Panc1 (cell line): Measurements from ENCODE around the gene GXYLT1. TPM values are rescaled to one million over a fixed set of nuclear protein-coding genes. Genes with fewer than 3 reads are reported as not detected.

Experiments used
- ATAC-seq: fragments of 200-7000 bp; cut with Tn5 transposase; 2 replicates; pipeline ENCODE4 v1.9.1; 2020; ENCODE audit warnings: mild to moderate bottlenecking, moderate library complexity
- BruUV-seq: library from RNA; stranded (reverse); fragments of 400-500 nt; replicated peaks from 2 replicates; lab custom pipeline; 2021; lab: Mats Ljungman, UMichigan
- CTCF ChIA-PET: fragments of 300-600 bp; sonication (Branson Sonifier 250); formaldehyde crosslinking; loops from one replicate; lab custom pipeline; 2022; ENCODE audit warnings: antibody characterized with exemption; lab: Charles Lee
- POLR2A ChIA-PET: fragments of 300-600 bp; sonication (Branson Sonifier 250); formaldehyde crosslinking; loops from one replicate; lab custom pipeline; 2022; ENCODE audit warnings: antibody characterized with exemption; lab: Charles Lee
- DNase-seq: peaks from one replicate; pipeline ENCODE4 v3.0.0-alpha.2; 2010; ENCODE audit warnings: low read depth, low spot score
- H3K27ac ChIP-seq: 2 replicates; pipeline ENCODE4 v1.5.1; 2011; ENCODE audit warnings: mild to moderate bottlenecking, low read length, inconsistent platforms
- H3K27me3 ChIP-seq: fragments of 200-500 bp; sonication (Bioruptor generic); 2 replicates; pipeline ENCODE4 v1.6.0; 2014; ENCODE audit warnings: low read length, inconsistent platforms; ENCODE audit not compliant: control insufficient read depth, insufficient read depth
- H3K36me3 ChIP-seq: fragments of 200-500 bp; sonication (Bioruptor generic); 2 replicates; pipeline ENCODE4 v1.5.1; 2014; ENCODE audit warnings: inconsistent platforms, mild to moderate bottlenecking, low read length, moderate library complexity; ENCODE audit not compliant: control insufficient read depth, insufficient read depth
- H3K4me1 ChIP-seq: 2 replicates; pipeline ENCODE4 v1.5.1; 2011; ENCODE audit warnings: inconsistent platforms, mild to moderate bottlenecking, low read length, moderate library complexity; ENCODE audit not compliant: control insufficient read depth, insufficient read depth
- H3K4me3 ChIP-seq, 2 experiments: 2 replicates each; pipeline ENCODE4 v1.5.1; 2011 to 2012; ENCODE audit warnings: low read depth in 2 of 2, low read length in 2 of 2, mild to moderate bottlenecking in 2 of 2, inconsistent platforms in 1 of 2, moderate library complexity in 1 of 2
- H3K9me3 ChIP-seq: fragments of 200-500 bp; sonication (Bioruptor generic); 2 replicates; pipeline ENCODE4 v1.5.1; 2014; ENCODE audit warnings: low read depth, mild to moderate bottlenecking, inconsistent platforms, low read length, moderate library complexity; ENCODE audit not compliant: control insufficient read depth, insufficient read depth
- CTCF ChIP-seq: fragments of 450-650 bp; IDR thresholded peaks from 2 replicates; pipeline ENCODE4 v1.5.1; 2017; ENCODE audit warnings: mild to moderate bottlenecking
- POLR2AphosphoS5 ChIP-seq: IDR thresholded peaks from 2 replicates; pipeline ENCODE4 v1.6.1; 2012; ENCODE audit warnings: mild to moderate bottlenecking, low read depth, low read length, moderate library complexity
- REST ChIP-seq, 2 experiments: IDR thresholded peaks; 2 replicates each; pipeline ENCODE4 v1.6.1; 2011 to 2012; ENCODE audit warnings: low read depth in 2 of 2, control low read depth in 1 of 2, low read length in 1 of 2, mild to moderate bottlenecking in 1 of 2, moderate library complexity in 1 of 2; ENCODE audit not compliant: insufficient read depth in 1 of 2
- SIN3A ChIP-seq: IDR thresholded peaks from 2 replicates; pipeline ENCODE4 v1.6.1; 2012; ENCODE audit warnings: low read depth, mild to moderate bottlenecking, low read length, moderate library complexity, borderline replicate concordance; ENCODE audit not compliant: insufficient read depth
- TCF7L2 ChIP-seq: IDR thresholded peaks from 2 replicates; pipeline ENCODE4 v1.6.1; 2011; ENCODE audit warnings: mild to moderate bottlenecking, low read depth, low read length, inconsistent platforms
- in situ Hi-C: cut with HindIII; loops from 2 replicates; pipeline ENCODE4 v1.10.0; 2016; ENCODE audit warnings: low sequenced_read_pairs, low pct_unique_long_range_greater_than_20kb
- intact Hi-C: fragments of 100-400 bp; cut with micrococcal nuclease; formaldehyde crosslinking; loops from one replicate; pipeline ENCODE4 v1.10.0; 2022; ENCODE audit not compliant: unreplicated experiment
- total RNA-seq: library from RNA; stranded (reverse); gene quantifications from one replicate; pipeline ENCODE4 v1.2.1, GENCODE V29; 2021; ENCODE audit not compliant: unreplicated experiment

GXYLT1 gene
- total RNA-seq, 1 experiment from 2014 or later, result 17.4 TPM

GRCh38 chr12:42141981-42142606 is 2.6 kb downstream of the GXYLT1 start:
- in situ Hi-C loops (no loop called here), intact Hi-C loops (loop anchor here (10.0 kb wide), 1 partner anchor 93 kb away; the partner anchor contains the start of gene YAF2)
- Histone ChIP-seq H3K9me3 (no peaks in the 10 kb centered on the region), H3K27ac (no peak overlapping the region), H3K27me3 (no peaks in the 10 kb centered on the region), H3K4me3 (no peak overlapping the region), H3K4me1 (peaks cover 29% of the 10 kb centered on the region), H3K36me3 (no peaks in the 10 kb centered on the region; the same call in 1 of the 2 replicates)
- TF ChIP-seq REST (IDR thresholded peaks at IDR 0.05; ENCODE audit: insufficient read depth in 1 of 2, low read depth in 2 of 2, low read length in 1 of 2) (no peak), TCF7L2 (no peak), SIN3A (no peak), CTCF (no peak), POLR2AphosphoS5 (no peak)
- CTCF ChIA-PET, result interaction anchor here (0.7 kb wide), 2 partner anchors 150 to 1140 kb away, joined by 3 to 5 read pairs; no protein-coding TSS in a partner anchor
- POLR2A ChIA-PET, result no interaction called here
- ATAC-seq (no peak), DNase-seq (no peak)
- no TSS peak for BruUV-seq

- Histone ChIP-seq H3K4me1 (peaks cover 27% of the 10 kb centered on the region), H3K4me3 (no peak overlapping the region), H3K27ac (no peak overlapping the region), H3K36me3 (no peaks in the 10 kb centered on the region; the same call in 1 of the 2 replicates), H3K27me3 (no peaks in the 10 kb centered on the region), H3K9me3 (no peaks in the 10 kb centered on the region)
- ATAC-seq (no peak), DNase-seq (no peak)
- intact Hi-C loops (loop anchor here (10.0 kb wide), 1 partner anchor 94 kb away; the partner anchor contains the start of gene YAF2), in situ Hi-C loops (no loop called here)
- CTCF ChIA-PET, result no interaction called here
- no peak for TF ChIP-seq REST (IDR thresholded peaks at IDR 0.05; ENCODE audit: insufficient read depth in 1 of 2, low read depth in 2 of 2, low read length in 1 of 2)
- no peak for TF ChIP-seq POLR2AphosphoS5
- TF ChIP-seq CTCF, result no peak
- TF ChIP-seq SIN3A, result no peak
- peak; percentile 76 for TF ChIP-seq TCF7L2
- POLR2A ChIA-PET, result no interaction called here
- no TSS peak for BruUV-seq
Observed at GRCh38 chr12:42140901-42141300, 3.8 kb downstream of the GXYLT1 start.
